IPS-NIHi7 (cell line): ENCODE results near the gene FGFBP2.
"Not testable (repeated sequence)": the region's sequence is repeated elsewhere in the genome, so short reads cannot be mapped to it uniquely, and the experiment has no call there.

ENCODE experiments used
- DNase-seq: peaks from one replicate; pipeline ENCODE4 v3.0.0; 2012; ENCODE audit warnings: mixed read lengths; ENCODE audit errors: extremely low spot score

The FGFBP2 gene

DNA sequence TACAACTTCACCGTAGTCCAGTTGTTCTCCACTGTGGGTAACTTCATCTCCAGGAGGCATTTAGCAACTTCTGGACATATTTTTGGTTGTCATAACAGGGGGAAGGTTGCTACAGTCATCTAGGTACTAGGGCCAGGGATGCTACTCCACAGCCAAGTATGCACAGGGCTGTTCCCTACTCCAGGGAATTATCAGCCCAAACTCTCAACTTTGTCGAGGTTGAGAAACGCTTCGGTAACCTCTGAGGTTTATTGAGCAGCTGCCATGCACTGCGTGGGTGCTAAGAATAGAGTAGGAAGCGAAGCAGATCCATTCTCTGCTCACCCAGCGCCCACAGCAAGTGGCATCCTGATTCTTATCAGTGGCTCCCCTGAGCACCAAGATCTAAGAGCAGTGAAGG lies 32.7 kb downstream of the FGFBP2 start:
- no peak for DNase-seq

DNA sequence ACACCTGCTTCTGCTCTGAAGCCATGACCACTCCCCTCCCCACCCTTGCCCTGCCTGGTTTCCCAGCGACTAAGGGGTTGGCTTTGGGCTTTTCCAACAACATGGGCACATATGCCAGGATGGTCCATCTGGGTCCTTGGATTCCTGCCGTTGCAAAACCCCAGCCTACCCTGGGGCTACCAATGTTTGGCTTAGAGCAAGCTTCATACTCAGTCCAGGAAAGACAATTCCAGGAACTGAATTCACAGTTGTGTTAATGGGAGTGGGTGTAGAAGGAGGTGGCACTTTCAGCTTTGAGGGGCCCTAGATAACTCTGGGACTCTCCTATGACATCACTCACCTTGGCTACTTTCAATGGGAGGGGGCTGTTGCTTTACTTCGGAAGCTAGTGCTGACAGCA lies 33.4 kb downstream of the FGFBP2 start:
- DNase-seq: no peak

DNA sequence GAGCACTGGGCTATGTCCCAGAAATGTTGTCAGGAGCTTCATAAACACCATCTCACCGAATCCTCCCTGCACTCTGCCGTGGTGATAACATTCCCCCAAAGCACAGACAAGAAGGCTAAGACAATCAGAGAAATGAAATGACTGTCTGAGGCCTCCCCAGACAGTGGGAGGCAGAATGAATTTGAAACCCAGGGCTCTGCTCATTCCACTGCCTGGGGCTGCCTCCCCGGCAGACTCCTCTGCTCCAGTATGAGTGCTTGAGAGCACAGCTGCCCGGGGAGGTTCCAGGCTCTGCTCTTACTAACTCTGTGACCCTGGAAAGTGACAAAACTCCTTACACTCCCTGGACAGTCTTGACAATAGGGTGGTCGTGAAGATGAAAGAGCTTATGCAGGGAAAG lies 34.1 kb downstream of the FGFBP2 start:
- DNase-seq: no peak

DNA sequence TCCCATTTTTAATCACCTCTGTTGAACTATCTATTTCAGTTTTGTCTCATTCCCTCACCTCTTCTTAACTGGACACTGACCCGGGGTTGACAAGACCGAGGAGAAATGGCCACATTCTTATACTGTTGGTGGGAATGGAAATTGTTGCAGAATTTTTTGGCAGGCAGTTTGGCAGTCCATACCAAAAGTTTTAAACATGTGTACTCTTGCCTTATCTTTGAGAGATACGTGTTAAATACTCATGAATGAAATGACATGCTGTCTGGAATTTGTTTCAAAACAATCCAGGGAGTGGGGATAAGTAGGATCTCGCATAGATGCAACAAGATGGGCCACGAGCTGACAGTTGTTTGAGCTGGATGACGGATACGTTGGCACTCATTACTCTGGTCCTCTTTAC lies 36.5 kb downstream of the FGFBP2 start:
- DNase-seq: no peak

DNA sequence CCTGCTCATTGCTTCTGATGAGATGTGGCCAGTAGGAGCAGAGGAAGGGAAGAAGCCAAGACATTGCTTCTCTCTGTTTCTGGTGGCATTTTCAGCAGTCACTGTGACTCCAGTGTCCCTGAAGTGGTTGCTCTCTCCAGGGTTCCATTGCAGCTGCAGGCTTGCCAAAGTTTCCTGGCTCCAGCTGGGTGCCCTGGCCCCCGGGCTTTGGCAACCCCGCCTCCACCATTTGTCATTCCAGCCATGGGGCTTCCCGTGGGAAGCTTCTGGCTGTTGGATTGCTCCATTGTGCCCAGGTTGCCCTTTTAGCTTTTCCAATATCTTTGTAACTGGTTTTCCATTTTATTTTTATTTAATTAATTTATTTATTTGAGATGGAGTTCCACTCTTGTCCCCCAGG lies 37.1 kb downstream of the FGFBP2 start:
- DNase-seq: no peak

DNA sequence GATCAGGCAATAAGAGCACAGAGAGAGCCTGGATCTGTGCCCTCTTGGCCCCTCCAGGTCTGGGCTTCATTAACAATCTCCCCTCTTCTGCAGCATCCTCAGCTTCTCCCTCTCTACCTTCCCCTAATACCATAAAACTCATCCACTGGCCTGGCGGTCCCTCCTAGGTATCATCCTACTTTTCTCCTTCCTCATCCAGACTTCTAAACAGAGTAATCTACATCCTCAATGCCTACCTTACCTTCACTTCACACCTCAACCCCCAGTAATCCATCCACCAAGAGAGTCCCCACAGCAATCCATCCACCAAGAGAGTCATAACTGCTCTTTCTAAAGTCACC lies 41.4 kb downstream of the FGFBP2 start:
- DNase-seq: no peak

DNA sequence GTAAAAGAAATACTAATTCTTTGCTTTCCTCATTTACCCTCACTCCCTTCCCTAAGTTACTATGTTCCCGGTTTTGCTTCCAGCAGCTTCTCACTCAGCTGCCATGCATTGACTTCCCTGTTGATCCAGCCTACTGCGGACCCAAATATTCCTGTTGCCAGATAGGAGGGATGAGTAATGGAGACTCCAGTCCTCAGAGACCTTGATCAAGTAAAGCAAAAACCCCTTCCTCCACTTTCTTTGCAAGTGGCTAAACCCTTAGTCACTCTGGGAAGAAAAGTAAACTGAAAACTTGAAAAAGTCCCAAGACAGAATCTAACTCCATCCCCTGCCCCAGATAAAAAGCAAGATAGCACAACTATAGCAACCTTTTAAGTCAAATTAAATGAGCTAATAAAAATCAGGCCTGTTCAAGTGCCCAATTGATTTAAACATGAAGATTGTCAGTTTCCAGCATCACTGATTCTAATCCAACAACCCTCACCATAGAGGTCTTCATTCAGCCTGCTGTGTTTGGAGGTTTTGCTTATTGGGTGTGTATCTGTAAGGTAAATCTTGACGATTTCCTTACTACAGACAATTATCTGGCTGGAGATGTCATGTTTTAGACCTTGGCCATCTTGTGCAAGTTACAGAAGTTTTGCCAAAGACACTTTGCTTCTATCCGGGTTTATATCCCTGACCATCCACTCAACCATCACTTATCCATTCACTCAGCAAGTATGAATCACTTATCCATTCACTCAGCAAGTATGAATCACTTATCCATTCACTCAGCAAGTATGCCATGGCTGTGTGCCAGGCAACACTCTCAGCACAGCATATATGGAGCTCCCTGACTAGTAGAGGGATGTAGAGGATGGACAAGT lies 42.0 kb downstream of the FGFBP2 start:
- no peak for DNase-seq

DNA sequence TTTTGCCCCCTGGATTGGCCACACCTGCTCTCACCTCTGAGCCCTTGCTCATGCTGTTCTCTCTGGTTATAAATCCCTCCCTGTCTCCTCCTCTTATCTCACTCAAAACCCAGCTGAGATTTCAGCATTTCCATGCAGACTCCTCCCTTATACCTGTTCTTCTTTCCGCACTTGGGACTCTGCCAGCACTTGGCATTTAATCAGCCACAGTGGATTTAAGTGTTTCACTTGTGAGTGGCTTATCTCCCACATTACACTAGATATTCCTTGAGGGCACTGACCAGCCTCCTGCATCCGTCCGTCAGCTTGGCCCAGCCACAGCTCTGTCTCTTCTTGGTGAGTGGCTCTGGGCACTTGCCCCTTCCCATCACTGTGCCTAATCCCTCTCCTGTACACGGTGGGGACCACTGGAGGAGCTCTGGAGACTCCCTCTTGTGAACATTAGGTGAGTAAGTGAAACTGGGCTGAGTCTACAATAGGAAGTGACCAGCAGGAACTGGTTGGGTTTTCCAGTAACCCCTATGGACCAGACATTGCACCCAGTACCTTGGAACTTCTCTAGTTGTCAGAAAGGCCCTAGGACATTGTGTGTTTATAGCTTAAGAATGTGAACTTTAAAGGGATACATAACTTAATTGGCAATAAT lies 44.4 kb downstream of the FGFBP2 start:
- DNase-seq: no peak

DNA sequence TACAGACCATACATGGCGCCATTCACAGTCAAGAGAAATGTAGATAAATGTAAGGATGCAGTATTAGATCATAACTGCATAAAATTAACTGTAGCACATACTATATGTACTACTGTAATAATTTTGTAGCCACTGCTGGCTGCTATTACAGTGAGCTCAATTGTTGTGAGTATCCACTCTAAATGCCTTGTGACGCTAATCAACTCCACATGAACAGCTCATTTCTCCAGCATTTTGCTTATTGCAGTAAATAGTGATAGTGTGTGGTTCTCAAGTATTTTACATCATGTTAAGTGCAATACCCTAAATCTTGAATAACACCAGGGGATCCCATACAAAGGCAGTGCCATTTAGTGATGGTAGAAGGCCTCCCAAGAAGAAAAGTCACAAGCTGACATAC lies 45.7 kb downstream of the FGFBP2 start:
- DNase-seq: no peak

DNA sequence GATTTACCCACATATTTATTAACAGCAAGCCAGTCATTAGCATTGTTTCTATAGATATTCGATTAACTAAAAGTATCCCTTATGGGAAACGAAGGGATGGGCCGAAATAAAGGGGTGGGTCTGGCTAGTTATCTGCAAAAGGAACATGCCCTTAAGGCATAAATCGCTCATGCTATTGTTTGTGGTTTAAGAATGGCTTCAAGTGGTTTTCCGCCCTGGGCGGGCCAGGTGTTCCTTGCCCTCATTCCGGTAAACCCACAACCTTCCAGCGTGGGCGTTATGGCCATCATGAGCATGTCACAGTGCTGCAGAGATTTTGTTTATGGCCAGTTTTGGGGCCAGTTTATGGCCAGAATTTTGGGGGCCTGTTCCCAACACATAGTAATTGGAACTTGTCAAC lies 46.6 kb downstream of the FGFBP2 start:
- DNase-seq: not testable (repeated sequence)

DNA sequence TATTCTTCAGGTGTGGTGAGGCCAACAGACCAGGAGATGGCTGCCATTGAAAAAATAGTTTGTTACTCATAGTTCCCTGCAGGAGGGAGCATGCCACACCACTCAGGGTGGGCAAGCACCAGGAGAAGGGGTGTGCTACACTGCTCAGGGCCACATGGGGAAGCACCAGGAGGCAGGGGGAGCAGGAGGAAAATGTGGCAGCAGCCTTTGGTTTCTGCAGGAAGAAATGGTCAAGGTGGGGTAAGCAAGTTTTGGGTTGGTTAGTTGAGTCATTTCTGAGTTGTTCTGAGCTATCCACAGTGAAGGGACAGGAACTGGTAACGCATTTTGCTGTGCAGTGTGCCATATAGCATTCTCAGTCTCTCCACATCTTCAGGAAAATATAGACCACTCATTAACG lies 48.2 kb downstream of the FGFBP2 start:
- DNase-seq: no peak

DNA sequence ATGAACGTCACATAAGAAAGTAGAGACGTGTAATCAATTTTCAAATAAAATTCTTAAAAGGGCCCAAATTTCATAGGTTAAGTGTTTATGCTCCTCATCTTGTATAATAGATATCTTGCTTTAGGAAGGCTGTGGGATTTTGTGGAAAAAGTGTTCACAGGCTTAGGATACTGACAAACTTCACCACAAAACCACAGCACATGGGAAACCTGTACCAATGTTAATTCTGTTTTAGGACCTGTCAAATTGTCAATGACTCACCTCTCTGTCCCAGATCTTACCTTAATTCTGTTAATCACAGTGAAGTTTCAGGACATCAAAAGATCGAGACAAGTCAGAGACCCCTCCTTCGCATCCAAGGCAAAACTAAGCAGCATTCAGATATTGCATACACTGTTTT lies 48.7 kb downstream of the FGFBP2 start:
- DNase-seq: no peak

DNA sequence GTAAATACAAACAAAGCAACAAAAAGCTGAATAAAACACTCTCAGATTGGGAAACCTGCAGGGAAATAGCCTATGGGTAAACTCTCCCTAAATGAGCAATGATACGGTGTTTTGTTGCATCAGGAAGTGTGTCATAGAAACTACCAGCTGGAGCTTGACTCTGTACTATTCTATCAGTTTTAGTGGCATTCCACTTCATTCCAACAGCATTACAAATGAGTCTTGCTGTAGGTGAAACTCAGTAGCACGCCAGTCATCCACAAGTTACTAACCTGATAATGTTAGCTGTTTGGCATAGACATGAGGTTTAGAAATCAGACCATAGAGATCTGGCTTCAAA lies 49.4 kb downstream of the FGFBP2 start:
- DNase-seq: no peak

DNA sequence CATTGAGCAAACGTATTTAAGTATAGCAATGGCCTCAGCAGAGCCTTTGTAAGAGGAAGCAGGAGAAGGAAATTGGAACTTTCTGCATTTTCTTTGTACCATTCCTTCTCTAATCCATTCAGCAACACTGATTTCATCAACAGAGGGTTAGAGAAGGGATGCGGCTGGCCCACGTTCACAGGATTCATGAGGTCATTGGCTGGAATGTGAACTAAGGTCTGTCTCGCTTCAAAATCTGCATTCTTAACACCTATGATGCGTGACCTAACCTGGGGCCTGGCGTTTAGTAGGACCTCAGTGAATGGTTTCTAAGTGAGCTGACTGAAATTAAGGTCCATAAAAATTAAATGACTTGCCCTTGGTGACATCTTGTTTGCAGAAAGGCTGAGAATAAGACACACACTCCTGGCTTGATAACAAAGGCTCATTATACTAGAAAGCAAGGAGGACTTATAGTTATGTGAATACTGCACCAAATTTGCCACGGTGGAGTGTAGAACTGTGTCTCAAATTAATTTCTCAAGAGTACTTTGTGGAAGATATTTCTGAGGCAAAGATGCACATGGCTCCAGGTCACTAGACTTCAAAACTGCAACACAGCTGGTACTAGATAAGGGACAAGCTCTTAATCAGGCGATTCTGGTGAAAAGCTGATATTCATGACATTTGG lies 49.9 kb downstream of the FGFBP2 start:
- DNase-seq: no peak

DNA sequence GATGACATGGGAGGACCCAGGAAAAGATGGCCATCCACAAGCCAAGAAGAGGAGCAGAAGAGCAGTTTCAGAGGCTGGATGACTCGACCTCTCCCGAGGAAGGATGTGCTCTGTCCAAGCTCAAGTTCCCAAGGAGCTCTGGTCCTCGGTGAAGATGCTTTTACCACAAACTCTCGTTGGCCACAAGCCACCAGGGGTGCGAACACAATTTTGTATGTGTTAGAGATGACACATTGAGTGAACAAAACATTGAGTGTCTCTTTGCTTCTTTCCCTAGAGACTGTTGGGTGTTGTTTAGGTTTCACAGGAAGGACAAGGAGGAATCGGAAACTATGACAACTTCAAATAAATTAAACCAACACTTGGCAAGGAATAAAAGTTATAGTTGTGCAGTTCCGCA lies 50.7 kb downstream of the FGFBP2 start:
- no peak for DNase-seq
